Measurements from ENCODE around the gene SLC13A5. TPM values are rescaled to one million over a fixed set of nuclear protein-coding genes. Genes with fewer than 3 reads are reported as not detected.
"Not testable (repeated sequence)": the region's sequence is repeated elsewhere in the genome, so short reads cannot be mapped to it uniquely, and the experiment has no call there.

Gene SLC13A5
- total RNA-seq, 1 experiment from 2014 or later: not detected

- DNase-seq (ENCODE audit: low read depth): no peak
These were observed 28.7 kb downstream of the SLC13A5 start for GRCh38 chr17:6684460-6684783.

DNA sequence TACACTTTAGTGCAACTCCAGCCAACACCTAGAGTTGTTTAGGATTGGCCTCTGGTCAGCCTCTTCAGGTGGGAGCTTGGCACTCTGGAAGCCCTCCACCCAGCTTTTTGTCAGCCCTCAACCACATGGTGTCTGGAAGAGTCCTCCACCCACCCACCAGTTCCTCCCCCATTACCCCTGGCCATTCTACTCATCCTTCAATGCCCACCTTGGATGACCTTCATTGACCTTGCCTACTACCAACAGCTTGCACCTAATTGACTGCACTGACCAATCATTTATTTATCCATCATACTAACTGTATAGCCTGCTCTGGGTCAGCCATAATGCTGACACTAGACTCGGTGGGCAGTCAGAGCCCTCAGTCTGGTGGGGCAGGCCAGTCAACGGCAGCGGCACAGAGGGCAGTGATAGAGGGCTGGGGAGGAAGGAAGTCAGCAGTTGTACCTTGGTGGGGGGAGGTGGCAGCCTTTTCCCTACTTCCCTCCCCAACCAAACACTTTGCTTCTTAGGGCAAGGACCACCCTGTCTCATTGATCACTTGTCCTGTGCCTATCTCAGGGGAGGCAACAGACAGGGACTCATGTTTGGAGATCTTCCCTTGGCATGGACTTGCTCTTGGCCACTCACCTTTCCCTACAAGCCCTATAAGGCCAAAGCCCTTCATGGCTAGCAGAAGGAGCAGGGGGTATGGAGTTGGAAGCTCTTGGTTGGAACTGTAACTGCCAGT is 29.3 kb downstream of the SLC13A5 start:
- no peak for DNase-seq (ENCODE audit: low read depth)

- DNase-seq (ENCODE audit: low read depth): no peak
These were observed 30.0 kb downstream of the SLC13A5 start for GRCh38 chr17:6683081-6683684.

DNA sequence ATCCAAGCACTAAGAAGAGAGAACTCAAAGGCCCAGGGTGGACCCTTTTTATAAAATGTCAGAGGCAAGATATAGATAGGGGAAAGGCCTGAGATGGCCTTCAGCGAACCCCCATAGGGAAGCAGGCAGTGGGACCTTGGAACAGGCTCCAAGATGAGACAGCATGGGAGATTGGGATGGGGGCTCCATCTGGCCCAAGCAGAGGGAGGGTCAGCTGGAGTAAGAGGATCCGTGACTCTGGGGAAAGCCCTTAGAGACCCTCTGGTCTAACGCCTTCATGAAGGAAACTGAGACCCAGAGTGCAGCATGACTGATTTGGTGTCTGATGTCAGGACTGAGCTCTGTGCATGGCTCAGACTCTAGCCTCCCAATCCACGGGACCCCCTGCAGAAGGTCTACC is 30.8 kb downstream of the SLC13A5 start:
- DNase-seq (ENCODE audit: low read depth): no peak

DNA sequence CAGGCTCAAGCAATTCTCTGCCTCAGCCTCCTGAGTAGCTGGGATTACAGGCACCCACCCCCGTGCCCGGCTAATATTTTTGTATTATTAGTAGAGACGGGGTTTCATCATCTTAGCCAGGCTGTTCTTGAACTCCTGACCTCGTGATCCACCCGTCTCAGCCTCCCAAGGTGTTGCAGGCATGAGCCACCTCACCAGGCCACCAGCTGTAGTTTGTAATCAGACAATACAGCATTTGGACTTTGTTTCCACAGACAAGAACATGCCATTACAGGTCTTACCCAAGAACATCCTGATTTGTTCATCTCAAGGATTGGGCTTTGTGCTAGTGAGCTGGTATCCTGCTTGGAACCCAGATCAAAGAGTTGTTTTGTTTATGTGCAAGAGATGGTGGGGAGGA is 31.5 kb downstream of the SLC13A5 start:
- no peak for DNase-seq (ENCODE audit: low read depth)

GRCh38 chr17:6681176-6681575 is 32.0 kb downstream of the SLC13A5 start:
- DNase-seq (ENCODE audit: low read depth): no peak

DNA sequence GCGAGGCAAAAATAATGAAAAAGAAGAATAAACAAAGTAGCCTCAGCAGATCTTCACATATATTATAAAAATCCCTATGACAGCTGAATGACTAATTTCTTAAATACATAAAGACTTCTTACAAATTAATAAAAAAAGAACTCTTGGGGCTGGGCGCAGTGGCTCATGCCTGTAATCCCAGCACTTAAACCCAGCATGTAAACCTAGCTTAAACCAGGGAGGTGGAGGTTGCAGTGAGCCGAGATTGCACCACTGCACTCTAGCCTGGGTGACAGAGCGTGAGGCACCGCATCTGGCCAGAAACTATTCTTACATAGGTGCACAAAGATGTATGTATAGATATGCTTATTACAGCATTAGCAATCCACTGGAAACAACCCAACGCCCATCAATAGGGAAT is 33.9 kb downstream of the SLC13A5 start:
- no peak for DNase-seq (ENCODE audit: low read depth)

GRCh38 chr17:6677946-6678345 is 35.2 kb downstream of the SLC13A5 start:
- DNase-seq (ENCODE audit: low read depth): no peak

- peak; percentile 80 for DNase-seq (ENCODE audit: low read depth)
These were observed 35.9 kb downstream of the SLC13A5 start for GRCh38 chr17:6677158-6677831.

DNA sequence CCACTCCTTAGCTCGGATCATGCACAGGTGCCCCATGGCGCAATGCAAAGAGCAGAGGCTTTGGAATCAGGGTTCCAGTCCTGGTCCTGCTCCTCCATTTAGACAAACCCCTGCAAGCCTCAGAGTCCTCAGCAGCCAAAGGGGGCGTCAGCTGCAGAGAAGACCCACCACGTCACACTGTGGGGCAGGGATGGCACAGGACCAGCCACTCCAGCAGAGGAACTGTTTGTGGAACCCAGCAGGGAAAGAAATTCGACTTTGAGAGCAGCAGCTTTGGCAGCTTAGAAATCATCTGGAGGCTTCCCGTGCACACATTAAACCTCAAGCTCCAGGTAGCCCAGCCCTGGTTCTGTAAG is 36.4 kb downstream of the SLC13A5 start:
- no peak for DNase-seq (ENCODE audit: low read depth)

DNA sequence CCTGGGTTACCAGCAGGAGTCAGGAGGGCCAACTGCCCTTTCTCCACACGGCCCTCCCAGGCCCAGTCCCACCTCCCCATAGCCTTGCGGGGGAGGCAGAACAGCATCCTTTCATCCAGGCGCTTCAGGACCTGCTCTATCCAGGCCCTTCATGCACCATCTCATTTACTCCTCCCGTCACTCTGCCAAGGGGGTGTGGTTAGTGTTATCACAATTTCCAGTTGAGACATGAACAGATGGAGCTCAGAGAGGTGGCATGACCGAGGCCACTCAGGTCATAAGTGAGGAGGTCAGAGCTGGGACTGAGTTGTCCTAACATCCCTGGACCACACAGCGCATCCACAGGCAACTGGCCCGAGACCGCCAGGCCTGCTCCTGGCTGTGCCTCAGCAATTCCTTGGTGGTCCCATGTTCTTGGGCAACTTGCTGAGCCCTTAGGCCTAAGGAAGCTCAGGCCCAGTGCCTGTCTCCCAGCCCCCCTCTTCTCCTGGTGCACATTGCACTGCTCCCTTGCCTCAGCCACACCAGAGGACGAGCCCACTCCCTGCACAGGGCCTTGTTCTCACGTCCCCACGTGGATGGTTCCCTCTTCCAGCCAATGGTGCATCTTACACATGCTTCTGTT is 37.9 kb downstream of the SLC13A5 start:
- DNase-seq (ENCODE audit: low read depth): no peak

- no peak for DNase-seq (ENCODE audit: low read depth)
These were observed 38.6 kb downstream of the SLC13A5 start for GRCh38 chr17:6674586-6674985.

DNA sequence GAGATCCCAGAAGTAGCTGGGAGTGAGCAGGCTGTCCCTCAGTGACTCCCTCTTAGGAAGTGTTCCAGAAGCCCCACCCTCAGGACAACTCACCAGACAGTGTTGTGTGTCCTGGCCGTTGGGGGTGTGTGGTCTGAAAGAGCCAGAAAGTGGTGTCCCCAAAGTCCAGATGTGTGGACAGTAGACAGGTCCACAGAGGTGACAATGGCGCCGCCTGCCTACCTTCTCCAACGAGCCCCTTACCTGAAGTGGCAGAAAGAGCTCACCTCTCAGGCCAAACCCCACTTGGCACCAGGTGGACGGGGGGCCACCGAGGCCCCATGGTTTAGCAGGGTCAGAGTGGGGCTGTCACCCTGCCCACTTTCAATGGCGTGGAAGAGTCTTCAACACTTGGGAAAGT is 41.7 kb downstream of the SLC13A5 start:
- DNase-seq (ENCODE audit: low read depth): no peak

- DNase-seq (ENCODE audit: low read depth): no peak
These were observed 42.2 kb downstream of the SLC13A5 start for GRCh38 chr17:6670999-6671398.

DNA sequence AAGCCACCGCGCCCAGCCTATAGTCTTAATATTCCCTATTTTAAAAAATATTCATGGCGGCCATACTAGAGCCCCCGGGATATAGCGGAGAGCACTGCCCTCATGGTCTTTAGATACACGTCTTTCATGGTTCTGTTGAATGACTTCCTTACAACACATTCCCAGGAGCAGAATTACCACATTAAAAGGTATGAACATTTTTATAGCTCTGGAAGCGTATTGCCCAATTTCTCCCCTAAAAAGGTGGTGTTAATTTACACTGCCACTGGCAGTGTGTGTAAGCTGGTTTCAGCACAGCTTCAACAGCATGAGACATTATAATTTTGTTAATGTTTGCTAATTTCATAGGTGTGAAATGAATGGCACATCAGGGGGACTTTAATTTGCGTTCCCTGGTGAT is 42.6 kb downstream of the SLC13A5 start:
- no peak for DNase-seq (ENCODE audit: low read depth)

GRCh38 chr17:6669479-6670212 is 43.5 kb downstream of the SLC13A5 start:
- no peak for DNase-seq (ENCODE audit: low read depth)

GRCh38 chr17:6668727-6669425 is 44.3 kb downstream of the SLC13A5 start:
- no peak for DNase-seq (ENCODE audit: low read depth)

DNA sequence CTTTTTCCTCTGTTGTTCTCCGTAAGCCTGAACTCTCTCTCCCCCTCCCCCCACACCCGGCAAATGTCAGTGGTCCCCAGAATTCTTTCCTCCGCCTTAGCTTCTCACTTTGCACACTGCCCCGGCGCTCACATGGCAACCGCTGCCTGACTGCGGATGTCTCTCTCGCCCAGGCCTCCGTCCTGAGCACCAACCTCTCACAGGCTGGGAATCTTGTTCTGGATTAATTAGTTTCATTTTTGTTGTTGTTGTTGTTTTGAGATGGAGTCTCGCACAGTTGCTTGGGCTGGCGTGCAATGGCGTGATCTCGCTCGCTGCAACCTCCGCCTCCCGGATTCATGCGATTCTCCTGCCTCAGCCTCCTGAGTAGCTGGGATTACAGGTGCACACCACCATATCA is 45.0 kb downstream of the SLC13A5 start:
- DNase-seq (ENCODE audit: low read depth): no peak

GRCh38 chr17:6667516-6667915 is 45.7 kb downstream of the SLC13A5 start:
- DNase-seq (ENCODE audit: low read depth): no peak

DNA sequence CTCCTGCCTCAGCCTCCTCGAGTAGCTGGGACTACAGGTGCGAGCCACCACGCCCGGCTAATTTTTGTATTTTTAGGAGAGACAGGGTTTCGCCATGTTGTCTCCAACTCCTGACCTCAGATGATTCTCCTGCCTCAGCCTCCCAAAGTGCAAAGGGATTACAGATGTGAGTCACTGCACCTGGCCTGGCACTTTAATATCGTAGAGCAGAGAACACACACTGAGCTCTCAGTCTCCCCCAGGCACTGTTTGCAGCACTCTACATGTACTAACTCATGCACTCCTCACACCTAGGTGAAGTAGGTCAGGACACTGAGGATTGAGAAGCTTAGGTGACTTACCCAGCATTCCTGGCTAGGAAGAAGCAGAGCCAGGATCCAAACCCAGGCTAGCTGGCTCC is 46.6 kb downstream of the SLC13A5 start:
- DNase-seq (ENCODE audit: low read depth): no peak

DNA sequence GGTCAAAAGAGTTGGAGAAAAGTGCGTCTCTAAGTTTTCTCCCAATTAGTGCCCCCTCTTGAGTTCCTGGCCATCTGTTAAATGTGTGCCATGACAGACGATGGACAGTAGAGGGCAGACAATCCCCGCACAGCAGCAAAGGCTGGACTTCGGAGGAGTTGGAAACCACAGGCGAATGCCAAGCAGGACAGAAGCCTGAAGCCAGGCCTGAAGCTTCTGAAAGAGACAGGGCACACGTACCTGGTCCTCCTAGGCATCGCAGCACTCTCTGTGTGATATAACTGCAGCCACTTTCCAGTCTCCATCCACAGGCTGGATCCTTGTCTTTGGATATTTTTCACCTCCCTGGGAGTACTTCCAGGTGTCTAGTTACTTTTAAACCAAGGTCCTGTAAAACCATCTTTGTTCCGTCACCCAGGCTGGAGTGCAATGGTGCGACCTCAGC is 47.1 kb downstream of the SLC13A5 start:
- peak; percentile 77 for DNase-seq (ENCODE audit: low read depth)

- DNase-seq (ENCODE audit: low read depth): not testable (repeated sequence)
These were observed 50.0 kb downstream of the SLC13A5 start for GRCh38 chr17:6663200-6663599.

Data from M059J (cell line).